Activated T-cell treated with anti-CD3 and anti-CD28 coated beads, Interleukin-2, amount 50 U/mL, for 4 hours (primary cell): ENCODE data around the gene ZFY. TPM values are rescaled to one million over a fixed set of nuclear protein-coding genes. Genes with fewer than 3 reads are reported as not detected.
"Not testable (repeated sequence)": the region's sequence is repeated elsewhere in the genome, so short reads cannot be mapped to it uniquely, and the experiment has no call there.

Experiments used
- ATAC-seq, 2 donors: fragments of 200-7000 bp; cut with Tn5 transposase; one replicate each; pipeline ENCODE4 v1.10.0; 2021
- DNase-seq: peaks from one replicate; pipeline ENCODE4 v3.0.0-alpha.2; 2020
- H3K27me3 Mint-ChIP-seq: one replicate; pipeline ENCODE4 v1.8.0; 2021; ENCODE audit warnings: low read depth, mixed read lengths
- H3K36me3 Mint-ChIP-seq: one replicate; pipeline ENCODE4 v1.8.0; 2022; ENCODE audit warnings: mixed read lengths; ENCODE audit not compliant: insufficient read depth
- H3K4me1 Mint-ChIP-seq: one replicate; pipeline ENCODE4 v1.8.0; 2021; ENCODE audit warnings: low read depth, mixed read lengths
- H3K4me3 Mint-ChIP-seq: one replicate; pipeline ENCODE4 v1.8.0; 2021; ENCODE audit warnings: mild to moderate bottlenecking, moderate library complexity, mixed read lengths
- H3K9me3 Mint-ChIP-seq: one replicate; pipeline ENCODE4 v1.8.0; 2021; ENCODE audit warnings: mixed read lengths
- total RNA-seq, 3 donors: library from RNA; stranded (reverse); gene quantifications; one replicate each; pipeline ENCODE4 v1.2.1, GENCODE V29; 2021

ZFY gene
- total RNA-seq, 3 donors from 2014 or later = 19.2 to 20.9 TPM; not detected in 1

- peak overlapping the region; percentile 88 for H3K4me3 Mint-ChIP-seq
- H3K9me3 Mint-ChIP-seq = no peaks in the 10 kb centered on the region
- no peaks in the 10 kb centered on the region for H3K27me3 Mint-ChIP-seq
- H3K36me3 Mint-ChIP-seq = no peaks in the 10 kb centered on the region
- no peak for DNase-seq
- ATAC-seq = peak in 1 of 2 donors; percentile 65
- peaks cover 61% of the 10 kb centered on the region for H3K4me1 Mint-ChIP-seq
These were observed 68.3 kb downstream of the ZFY start for GRCh38 chrY:3003516-3003830.

GRCh38 chrY:3003846-3004245, 68.7 kb downstream of the ZFY start:
- Mint-ChIP-seq H3K27me3 (no peaks in the 10 kb centered on the region), H3K9me3 (no peaks in the 10 kb centered on the region), H3K4me3 (peak overlapping the region; percentile 88), H3K36me3 (no peaks in the 10 kb centered on the region), H3K4me1 (peaks cover 61% of the 10 kb centered on the region)
- DNase-seq = no peak
- ATAC-seq = peak in 1 of 2 donors; percentile 69

DNA sequence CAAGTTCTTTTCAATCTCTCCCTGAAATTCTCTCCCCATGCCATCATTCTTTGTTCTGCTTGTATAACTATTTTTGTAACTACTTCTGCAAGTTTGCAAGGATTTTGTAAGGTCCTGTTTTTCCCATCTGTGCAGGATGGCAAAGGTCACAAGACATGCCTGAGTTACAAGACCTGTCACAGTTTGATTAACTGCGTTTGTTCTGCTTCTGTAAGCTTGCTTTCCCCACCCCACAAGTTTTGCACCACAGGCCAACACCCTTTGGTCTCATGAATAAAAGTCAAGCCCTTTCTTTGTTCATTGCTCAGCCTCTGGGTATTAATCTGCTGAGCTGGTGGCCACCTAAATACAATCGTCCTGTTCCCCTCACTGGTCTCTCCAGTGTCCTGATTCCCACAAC, 70.8 kb downstream of the ZFY start:
- H3K36me3 Mint-ChIP-seq, ATAC-seq, DNase-seq, H3K27me3 Mint-ChIP-seq, H3K9me3 Mint-ChIP-seq, H3K4me3 Mint-ChIP-seq: not testable (repeated sequence)
- peaks cover 56% of the 10 kb centered on the region for H3K4me1 Mint-ChIP-seq

GRCh38 chrY:3007967-3008366, 72.8 kb downstream of the ZFY start:
- peaks cover 44% of the 10 kb centered on the region for H3K4me1 Mint-ChIP-seq
- H3K27me3 Mint-ChIP-seq = no peaks in the 10 kb centered on the region
- no peak for DNase-seq
- ATAC-seq = no peak
- H3K36me3 Mint-ChIP-seq = peaks cover 2% of the 10 kb centered on the region
- H3K4me3 Mint-ChIP-seq = no peak overlapping the region
- H3K9me3 Mint-ChIP-seq = no peaks in the 10 kb centered on the region

DNA sequence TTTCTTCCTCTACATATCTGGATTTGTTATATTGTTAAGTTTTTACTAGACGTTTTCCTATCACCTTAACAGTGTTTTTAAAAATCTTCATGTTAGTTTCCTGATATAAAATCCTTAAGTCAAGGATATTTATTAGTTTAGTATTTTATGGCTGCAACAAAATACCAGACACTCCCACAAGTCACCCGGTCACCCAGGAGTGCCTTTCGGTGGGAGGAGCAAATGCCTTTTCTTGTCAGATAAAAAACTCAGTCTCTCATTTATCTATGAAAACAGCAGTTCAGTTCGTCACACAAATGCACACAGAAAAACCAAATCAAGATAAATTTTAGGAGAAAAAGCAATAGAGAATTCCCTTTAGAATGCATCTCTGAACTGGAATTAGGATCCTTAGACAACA, 77.0 kb downstream of the ZFY start:
- no peak overlapping the region for H3K4me3 Mint-ChIP-seq
- H3K36me3 Mint-ChIP-seq = peaks cover 5% of the 10 kb centered on the region
- ATAC-seq (no peak), DNase-seq (no peak)
- no peaks in the 10 kb centered on the region for H3K9me3 Mint-ChIP-seq
- peaks cover 30% of the 10 kb centered on the region for H3K4me1 Mint-ChIP-seq
- H3K27me3 Mint-ChIP-seq = no peaks in the 10 kb centered on the region

DNA sequence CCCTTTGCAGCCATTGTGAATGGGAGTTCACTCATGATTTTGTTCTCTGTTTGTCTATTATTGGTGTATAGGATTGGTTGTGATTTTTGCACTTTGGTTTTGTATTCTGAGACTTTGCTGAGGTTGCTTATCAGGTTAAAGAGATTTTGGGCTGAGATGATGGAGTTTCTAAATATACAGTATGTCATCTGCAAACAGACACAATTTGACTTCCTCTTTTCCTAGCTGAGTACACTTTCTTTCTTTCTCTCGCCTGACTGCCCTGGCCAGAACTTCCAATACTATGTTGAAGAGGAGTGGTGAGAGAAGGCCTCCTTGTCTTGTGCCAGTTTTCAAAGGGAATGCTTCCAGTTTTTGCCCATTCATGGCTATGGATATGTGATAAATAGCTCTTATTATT, 81.4 kb downstream of the ZFY start:
- Mint-ChIP-seq H3K9me3 (no peaks in the 10 kb centered on the region), H3K27me3 (no peaks in the 10 kb centered on the region), H3K36me3 (peaks cover 2% of the 10 kb centered on the region), H3K4me3 (no peak overlapping the region), H3K4me1 (peaks cover 42% of the 10 kb centered on the region)
- no peak for DNase-seq
- no peak for ATAC-seq

- DNase-seq (no peak), ATAC-seq (no peak)
- no peak overlapping the region for H3K4me3 Mint-ChIP-seq
- no peaks in the 10 kb centered on the region for H3K9me3 Mint-ChIP-seq
- no peaks in the 10 kb centered on the region for H3K27me3 Mint-ChIP-seq
- H3K36me3 Mint-ChIP-seq = peaks cover 2% of the 10 kb centered on the region
- peaks cover 52% of the 10 kb centered on the region for H3K4me1 Mint-ChIP-seq
These were observed 83.4 kb downstream of the ZFY start for GRCh38 chrY:3018546-3018945.

DNA sequence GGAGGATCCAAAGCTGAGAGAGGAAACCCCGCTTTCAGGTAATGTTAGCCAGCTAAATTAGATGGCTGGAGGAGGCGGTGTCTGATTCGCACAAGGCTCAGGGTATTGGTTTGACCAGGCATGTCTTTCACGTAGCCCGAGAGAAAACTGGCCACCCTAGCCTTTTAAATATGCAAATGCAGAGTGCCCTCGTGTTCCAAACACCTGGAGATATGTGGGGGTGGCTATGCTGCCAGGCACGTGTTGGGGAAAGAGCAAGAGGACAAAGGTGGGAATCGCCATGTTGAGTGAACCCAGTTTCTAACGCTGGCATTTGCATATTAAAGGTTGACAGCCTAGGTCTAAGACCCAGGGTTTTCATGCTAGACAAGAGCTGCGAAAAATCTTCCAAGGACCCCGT, 84.4 kb downstream of the ZFY start:
- H3K36me3 Mint-ChIP-seq = peaks cover 2% of the 10 kb centered on the region
- no peaks in the 10 kb centered on the region for H3K27me3 Mint-ChIP-seq
- H3K4me3 Mint-ChIP-seq = no peak overlapping the region
- peaks cover 52% of the 10 kb centered on the region for H3K4me1 Mint-ChIP-seq
- ATAC-seq (no peak), DNase-seq (no peak)
- H3K9me3 Mint-ChIP-seq = no peaks in the 10 kb centered on the region

GRCh38 chrY:3021176-3021575, 86.0 kb downstream of the ZFY start:
- Mint-ChIP-seq H3K36me3 (no peaks in the 10 kb centered on the region), H3K9me3 (no peaks in the 10 kb centered on the region), H3K4me3 (no peak overlapping the region), H3K4me1 (peaks cover 51% of the 10 kb centered on the region), H3K27me3 (no peaks in the 10 kb centered on the region)
- ATAC-seq = no peak
- no peak for DNase-seq

DNA sequence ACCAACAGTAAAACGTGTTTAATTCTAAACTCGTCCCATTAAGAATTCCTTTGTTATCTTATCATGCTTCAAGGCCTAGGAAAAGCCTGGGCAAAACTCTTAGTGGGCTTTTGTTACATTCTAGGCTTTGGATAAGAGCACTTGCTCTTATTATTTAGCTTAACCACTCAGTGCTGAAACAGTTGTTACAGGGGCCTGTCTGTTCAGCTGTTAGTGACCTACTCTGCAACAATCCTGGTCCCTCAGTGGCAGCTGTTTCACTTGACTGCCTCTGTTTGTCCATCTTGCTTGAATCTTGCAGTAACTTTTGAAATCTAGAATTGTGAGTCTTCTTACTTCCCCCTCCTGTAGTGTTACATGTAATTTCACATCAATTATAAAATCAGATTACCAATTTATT, 88.4 kb downstream of the ZFY start:
- Mint-ChIP-seq H3K4me1 (peaks cover 37% of the 10 kb centered on the region), H3K27me3 (no peaks in the 10 kb centered on the region), H3K9me3 (no peaks in the 10 kb centered on the region), H3K36me3 (no peaks in the 10 kb centered on the region), H3K4me3 (no peak overlapping the region)
- ATAC-seq = no peak
- DNase-seq = no peak

- peaks cover 39% of the 10 kb centered on the region for H3K4me1 Mint-ChIP-seq
These were observed 90.2 kb downstream of the ZFY start for GRCh38 chrY:3025357-3025756.

More at GRCh38 chrY:3025357-3025756, 90.2 kb downstream of the ZFY start:
- DNase-seq (no peak), ATAC-seq (no peak)
- Mint-ChIP-seq H3K27me3 (no peaks in the 10 kb centered on the region), H3K36me3 (no peaks in the 10 kb centered on the region), H3K4me3 (no peak overlapping the region), H3K9me3 (no peaks in the 10 kb centered on the region)

Other genes starting within 250 kb of the ZFY start
- gene SRY, start 147.7 kb upstream of the ZFY start, total RNA-seq = not detected
- 100 to 1,000 TPM in 2 of 3 donors, under 1 TPM in 1; 0.58 to 425 (median 367) TPM for gene RPS4Y1, start 93.8 kb upstream of the ZFY start, total RNA-seq